Measurements from ENCODE around the gene HNRNPC.

DNA sequence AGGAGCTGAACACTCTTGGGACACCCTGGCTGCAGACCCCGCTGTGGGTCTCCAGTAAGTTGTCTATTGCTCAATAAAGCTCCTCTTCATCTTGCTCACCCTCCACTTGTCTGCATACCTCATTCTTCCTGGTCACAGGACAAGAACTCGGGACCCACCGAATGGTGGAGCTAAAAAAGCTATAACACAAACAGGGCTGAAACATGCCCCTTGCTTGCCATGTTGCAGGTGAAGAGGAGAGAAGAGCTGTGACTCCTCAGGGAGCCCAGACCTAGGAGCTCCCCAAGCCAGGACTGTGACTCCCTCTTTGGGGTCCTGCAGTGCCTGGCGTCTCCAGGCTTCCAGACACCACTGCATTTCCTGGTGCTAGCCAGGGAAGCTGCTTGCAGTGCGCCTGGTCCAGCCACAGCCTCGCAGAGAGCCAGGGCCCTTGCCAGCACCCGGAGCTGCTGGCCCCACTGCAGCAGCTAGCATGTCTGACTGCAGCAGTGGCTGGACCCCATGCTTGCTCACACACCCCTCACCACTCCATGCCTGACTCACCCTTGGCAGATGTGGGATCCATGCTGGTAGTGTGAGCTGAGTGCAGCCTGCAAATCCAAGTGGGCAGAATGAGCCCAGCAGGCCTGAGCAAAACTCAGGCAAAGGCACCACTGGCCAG, 76.2 kb downstream of the HNRNPC start:
- TF ChIP-seq SIN3A (IDR thresholded peaks at IDR 0.05; ENCODE audit: low read depth): no peak
- TF ChIP-seq FOSL1 (IDR thresholded peaks at IDR 0.05; ENCODE audit: low read depth): no peak
- TF ChIP-seq TCF7L2 (IDR thresholded peaks at IDR 0.05; ENCODE audit: borderline replicate concordance, extremely low read depth, insufficient read depth, insufficient read length): no peak
- TF ChIP-seq, protein P1, sequence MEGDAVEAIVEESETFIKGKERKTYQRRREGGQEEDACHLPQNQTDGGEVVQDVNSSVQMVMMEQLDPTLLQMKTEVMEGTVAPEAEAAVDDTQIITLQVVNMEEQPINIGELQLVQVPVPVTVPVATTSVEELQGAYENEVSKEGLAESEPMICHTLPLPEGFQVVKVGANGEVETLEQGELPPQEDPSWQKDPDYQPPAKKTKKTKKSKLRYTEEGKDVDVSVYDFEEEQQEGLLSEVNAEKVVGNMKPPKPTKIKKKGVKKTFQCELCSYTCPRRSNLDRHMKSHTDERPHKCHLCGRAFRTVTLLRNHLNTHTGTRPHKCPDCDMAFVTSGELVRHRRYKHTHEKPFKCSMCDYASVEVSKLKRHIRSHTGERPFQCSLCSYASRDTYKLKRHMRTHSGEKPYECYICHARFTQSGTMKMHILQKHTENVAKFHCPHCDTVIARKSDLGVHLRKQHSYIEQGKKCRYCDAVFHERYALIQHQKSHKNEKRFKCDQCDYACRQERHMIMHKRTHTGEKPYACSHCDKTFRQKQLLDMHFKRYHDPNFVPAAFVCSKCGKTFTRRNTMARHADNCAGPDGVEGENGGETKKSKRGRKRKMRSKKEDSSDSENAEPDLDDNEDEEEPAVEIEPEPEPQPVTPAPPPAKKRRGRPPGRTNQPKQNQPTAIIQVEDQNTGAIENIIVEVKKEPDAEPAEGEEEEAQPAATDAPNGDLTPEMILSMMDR (IDR thresholded peaks at IDR 0.05 in 2 of 3, conservative IDR thresholded peaks at IDR 0.05 in 1 of 3; ENCODE audit: borderline replicate concordance in 1 of 3, insufficient read depth in 1 of 3, low read depth in 2 of 3, low read length in 2 of 3): no peak
- no peak for TF ChIP-seq POLR2AphosphoS5 (IDR thresholded peaks at IDR 0.05; ENCODE audit: low read depth, low read length)
- TF ChIP-seq EZH2 (IDR thresholded peaks at IDR 0.05): no peak

Data from HCT116 (cell line).